Right atrium auricular region (tissue), 2 donors: Measurements from ENCODE around the gene YAF2. TPM values are rescaled to one million over a fixed set of nuclear protein-coding genes. Genes with fewer than 3 reads are reported as not detected.

Source experiments
- DNase-seq: peaks from one replicate; pipeline ENCODE4 v3.0.0-alpha.2; 2019; ENCODE audit warnings: low spot score
- H3K27ac ChIP-seq, 2 donors: fragments of 200-600 bp; sonication (generic); 1 replicate in 1 of 2; 2 replicates in 1 of 2; pipeline ENCODE4 v1.5.1; 2016 to 2019
- H3K27me3 ChIP-seq, 2 donors: fragments of 200-600 bp; sonication (generic); one replicate each; pipeline versions ENCODE4 v1.5.1 to v1.6.0; 2017 to 2019
- H3K36me3 ChIP-seq: fragments of 200-600 bp; sonication (generic); one replicate; pipeline ENCODE4 v1.5.1; 2016
- H3K4me1 ChIP-seq, 2 donors: fragments of 200-600 bp; sonication (generic); one replicate each; pipeline versions ENCODE4 v1.5.1 to v1.6.0; 2017 to 2019
- H3K4me3 ChIP-seq, 2 donors: fragments of 200-600 bp; sonication (generic); 1 replicate in 1 of 2; 2 replicates in 1 of 2; pipeline ENCODE4 v1.5.1; 2017 to 2019; ENCODE audit warnings: mild to moderate bottlenecking in 1 of 2, moderate library complexity in 1 of 2
- H3K9me3 ChIP-seq, 2 donors: fragments of 200-600 bp; sonication (generic); one replicate each; pipeline ENCODE4 v1.5.1; 2019
- total RNA-seq, 2 donors: library from RNA; depleted of rRNA; stranded (reverse); fragments of >200 nt; gene quantifications; one replicate each; pipeline ENCODE4 v1.1.0, GENCODE V29; 2016
- TF ChIP-seq, protein P1 (sequence below), 2 donors: fragments of 200-600 bp; sonication (generic); IDR thresholded peaks; one replicate each; pipeline ENCODE4 v1.5.1; 2019; ENCODE audit warnings: antibody characterized with exemption in 2 of 2

The YAF2 gene, protein sequence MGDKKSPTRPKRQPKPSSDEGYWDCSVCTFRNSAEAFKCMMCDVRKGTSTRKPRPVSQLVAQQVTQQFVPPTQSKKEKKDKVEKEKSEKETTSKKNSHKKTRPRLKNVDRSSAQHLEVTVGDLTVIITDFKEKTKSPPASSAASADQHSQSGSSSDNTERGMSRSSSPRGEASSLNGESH
- total RNA-seq = 10 to 100 TPM; 54.3 to 63.2 TPM

DNA sequence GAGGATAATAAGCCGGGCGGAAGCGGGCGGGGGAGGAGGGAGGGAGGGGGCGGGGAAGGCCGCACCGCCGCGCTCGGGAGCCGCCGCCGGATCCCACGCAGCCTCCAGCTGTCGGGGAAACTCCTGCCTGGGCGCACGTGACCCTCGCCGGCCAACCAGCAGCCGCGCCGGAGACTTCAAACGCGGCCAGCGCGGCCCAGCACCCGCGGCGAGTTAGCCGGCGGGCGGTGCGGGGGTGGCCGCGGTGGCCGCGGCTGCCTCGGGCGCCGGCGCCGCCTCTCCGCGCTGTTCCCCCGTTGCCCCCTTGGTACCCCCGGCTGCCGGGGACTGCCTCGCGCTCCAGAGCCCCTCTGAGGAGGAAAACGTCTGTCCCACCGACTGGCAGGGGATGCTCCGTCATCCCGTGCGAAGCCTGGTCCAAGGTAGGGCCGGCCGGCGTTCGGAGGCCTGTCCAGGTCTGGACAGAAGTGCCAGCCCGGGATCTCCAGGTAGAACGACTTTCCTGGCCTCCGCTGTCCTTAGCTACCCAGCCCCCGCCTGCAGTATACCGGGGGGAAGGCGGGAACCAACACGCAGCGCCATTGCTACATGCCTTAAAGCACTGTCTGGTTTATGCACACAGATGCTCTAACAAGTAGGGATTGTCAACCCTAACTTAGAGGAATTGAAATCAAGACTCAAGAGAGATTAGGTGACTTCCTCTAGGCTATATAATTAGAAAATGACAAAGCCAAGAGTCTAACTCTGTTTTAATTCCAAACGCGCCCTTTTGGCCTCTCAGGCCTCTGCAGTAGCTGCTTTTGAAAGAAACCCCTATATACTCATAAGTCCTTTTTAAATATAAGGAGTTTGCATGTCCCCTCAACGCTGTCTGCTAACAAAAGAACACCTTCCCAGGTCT lies at the start of gene YAF2:
Gene YAF2 (minus strand): TSS at position 9 of the 901 bp plus-strand sequence. CDS start 68 bp downstream, outside the sequence.
- H3K9me3 ChIP-seq = no peaks in the 10 kb centered on the region
- peaks cover 0 to 31% of the 10 kb centered on the region in 2 donors for H3K4me1 ChIP-seq
- TF ChIP-seq, protein P1, sequence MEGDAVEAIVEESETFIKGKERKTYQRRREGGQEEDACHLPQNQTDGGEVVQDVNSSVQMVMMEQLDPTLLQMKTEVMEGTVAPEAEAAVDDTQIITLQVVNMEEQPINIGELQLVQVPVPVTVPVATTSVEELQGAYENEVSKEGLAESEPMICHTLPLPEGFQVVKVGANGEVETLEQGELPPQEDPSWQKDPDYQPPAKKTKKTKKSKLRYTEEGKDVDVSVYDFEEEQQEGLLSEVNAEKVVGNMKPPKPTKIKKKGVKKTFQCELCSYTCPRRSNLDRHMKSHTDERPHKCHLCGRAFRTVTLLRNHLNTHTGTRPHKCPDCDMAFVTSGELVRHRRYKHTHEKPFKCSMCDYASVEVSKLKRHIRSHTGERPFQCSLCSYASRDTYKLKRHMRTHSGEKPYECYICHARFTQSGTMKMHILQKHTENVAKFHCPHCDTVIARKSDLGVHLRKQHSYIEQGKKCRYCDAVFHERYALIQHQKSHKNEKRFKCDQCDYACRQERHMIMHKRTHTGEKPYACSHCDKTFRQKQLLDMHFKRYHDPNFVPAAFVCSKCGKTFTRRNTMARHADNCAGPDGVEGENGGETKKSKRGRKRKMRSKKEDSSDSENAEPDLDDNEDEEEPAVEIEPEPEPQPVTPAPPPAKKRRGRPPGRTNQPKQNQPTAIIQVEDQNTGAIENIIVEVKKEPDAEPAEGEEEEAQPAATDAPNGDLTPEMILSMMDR (IDR thresholded peaks at IDR 0.05) = no peak
- peak within 1 kb of the TSS; percentile 92 to 96 for H3K27ac ChIP-seq
- no peaks in the 10 kb centered on the region for H3K27me3 ChIP-seq
- no peaks in the 10 kb centered on the region for H3K36me3 ChIP-seq
- H3K4me3 ChIP-seq = peak within 1 kb of the TSS; percentile 70 to 82
- DNase-seq = peak; percentile 91

- no peaks in the 10 kb centered on the region for H3K4me1 ChIP-seq
- TF ChIP-seq, protein P1 (IDR thresholded peaks at IDR 0.05) = no peak
Measured at GRCh38 chr12:42286741-42287140, 48.7 kb upstream of the YAF2 start.

DNA sequence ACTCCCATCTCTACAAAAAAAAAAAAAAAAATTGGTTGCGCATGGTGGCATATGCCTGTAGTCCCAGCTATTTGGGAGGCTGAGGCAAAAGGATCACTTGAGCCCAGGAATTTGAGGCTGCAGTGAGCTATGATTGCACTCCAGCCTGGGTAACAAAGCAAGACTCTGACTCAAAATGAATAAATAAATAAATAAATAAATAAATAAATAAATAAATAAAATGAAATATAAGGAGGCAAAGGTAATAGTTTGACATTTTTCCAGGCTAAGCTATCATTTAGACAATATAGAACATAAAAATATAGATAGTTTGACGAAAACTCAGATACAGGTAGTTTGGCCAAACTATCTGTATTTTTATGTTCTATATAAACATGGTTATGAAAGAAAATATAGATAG lies 47.4 kb upstream of the YAF2 start:
- TF ChIP-seq, protein P1 (IDR thresholded peaks at IDR 0.05) = no peak
- DNase-seq = no peak

More at GRCh38 chr12:42286741-42287140, 48.7 kb upstream of the YAF2 start:
- H3K27me3 ChIP-seq = no peaks in the 10 kb centered on the region
- no peaks in the 10 kb centered on the region for H3K9me3 ChIP-seq
- H3K4me3 ChIP-seq = no peak overlapping the region
- DNase-seq = no peak
- no peak overlapping the region for H3K27ac ChIP-seq
- H3K36me3 ChIP-seq = no peaks in the 10 kb centered on the region

DNA sequence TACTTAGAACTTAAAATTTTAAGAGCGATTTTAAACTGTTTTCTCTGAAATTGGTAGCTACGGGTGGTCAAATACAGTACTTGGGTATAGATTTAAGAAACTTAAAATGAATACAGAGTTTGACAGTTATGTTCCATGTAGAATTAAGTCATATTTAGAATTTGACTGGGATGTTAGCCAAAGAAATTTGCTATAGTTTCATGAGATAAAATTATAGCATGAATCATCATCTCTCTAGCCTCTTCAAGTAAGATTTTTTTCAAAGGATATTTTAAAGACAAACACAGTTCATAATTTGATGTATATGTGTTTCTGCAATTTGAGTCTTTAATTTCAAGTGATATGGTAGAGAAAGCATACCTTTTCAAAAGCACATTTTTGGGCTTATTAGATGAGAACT lies 46.8 kb upstream of the YAF2 start:
- H3K4me1 ChIP-seq = no peaks in the 10 kb centered on the region
- H3K27me3 ChIP-seq = no peaks in the 10 kb centered on the region
- H3K36me3 ChIP-seq = no peaks in the 10 kb centered on the region
- TF ChIP-seq, protein P1 (IDR thresholded peaks at IDR 0.05) = no peak
- H3K9me3 ChIP-seq = no peaks in the 10 kb centered on the region
- no peak overlapping the region for H3K27ac ChIP-seq
- no peak for DNase-seq
- H3K4me3 ChIP-seq = no peak overlapping the region

More for the DNA sequence above, 47.4 kb upstream of the YAF2 start:
- Histone ChIP-seq H3K27ac (no peak overlapping the region), H3K4me3 (no peak overlapping the region), H3K36me3 (no peaks in the 10 kb centered on the region), H3K9me3 (no peaks in the 10 kb centered on the region), H3K4me1 (no peaks in the 10 kb centered on the region), H3K27me3 (no peaks in the 10 kb centered on the region)

- Histone ChIP-seq H3K27me3 (no peaks in the 10 kb centered on the region), H3K36me3 (no peaks in the 10 kb centered on the region), H3K27ac (no peak overlapping the region), H3K4me1 (no peaks in the 10 kb centered on the region), H3K4me3 (no peak overlapping the region), H3K9me3 (no peaks in the 10 kb centered on the region)
- no peak for DNase-seq
- TF ChIP-seq, protein P1 (IDR thresholded peaks at IDR 0.05) = no peak
Measured at GRCh38 chr12:42284157-42284556, 46.1 kb upstream of the YAF2 start.
